GM12878 (cell line): ENCODE measurements around the gene COL1A1. TPM values are rescaled to one million over a fixed set of nuclear protein-coding genes. Genes with fewer than 3 reads are reported as not detected.
A peak's percentile ranks its signal among the peaks of the same experiment; 100 is the strongest.

Experiments used
- BCL3 ChIP-seq: IDR thresholded peaks from 2 replicates; pipeline ENCODE4 v1.6.1; 2011; ENCODE audit warnings: borderline replicate concordance, low read depth, mild to moderate bottlenecking, moderate library complexity, low read length; ENCODE audit not compliant: insufficient read depth, poor library complexity, severe bottlenecking
- ELK1 ChIP-seq: IDR thresholded peaks from 2 replicates; pipeline ENCODE4 v1.6.1; 2012; ENCODE audit warnings: low read depth, low read length, improper control_type of control experiment
- FOS ChIP-seq: IDR thresholded peaks from 3 replicates; pipeline ENCODE4 v1.6.1; 2011; ENCODE audit warnings: borderline replicate concordance; ENCODE audit not compliant: insufficient read length; ENCODE audit errors: extremely low read depth
- FOXM1 ChIP-seq: IDR thresholded peaks from 2 replicates; pipeline ENCODE4 v1.6.1; 2012; ENCODE audit warnings: low read depth, mild to moderate bottlenecking, inconsistent platforms, low read length, moderate library complexity
- HDGF ChIP-seq: fragments of 450-650 bp; IDR thresholded peaks from 2 replicates; pipeline ENCODE4 v1.6.1; 2016; ENCODE audit warnings: antibody characterized with exemption
- MYC ChIP-seq: IDR thresholded peaks from 2 replicates; pipeline ENCODE4 v1.6.1; 2011; ENCODE audit warnings: mild to moderate bottlenecking, low read length, moderate library complexity, inconsistent platforms; ENCODE audit not compliant: insufficient read depth, insufficient replicate concordance, insufficient read length, severe bottlenecking
- NR2F1 ChIP-seq: fragments of 450-650 bp; conservative IDR thresholded peaks from 2 replicates; pipeline ENCODE4 v1.6.1; 2017; ENCODE audit warnings: mild to moderate bottlenecking
- SIN3A ChIP-seq: IDR thresholded peaks from 2 replicates; pipeline ENCODE4 v1.6.1; 2012; ENCODE audit warnings: low read depth, low read length, improper control_type of control experiment
- ZNF207 ChIP-seq: fragments of 450-650 bp; IDR thresholded peaks from 2 replicates; pipeline ENCODE4 v1.6.1; 2014; ENCODE audit warnings: antibody characterized with exemption, mild to moderate bottlenecking, borderline replicate concordance
- ZZZ3 ChIP-seq: IDR thresholded peaks from 2 replicates; pipeline ENCODE4 v1.6.1; 2011; ENCODE audit warnings: low read depth; ENCODE audit not compliant: control insufficient read depth, insufficient read length
- polyA plus RNA-seq, 11 experiments: library from polyadenylated mRNA; depleted of rRNA in 4 of 11; unstranded in 6 of 11; stranded (reverse) in 5 of 11; fragments of >200 nt; fragmentation: Nextera tagmentation in 4 of 11; fragmentation: Illumina TruSeq in 1 of 11; extraction: Ambion mirVana in 4 of 11; extraction: Trizol in 1 of 11; gene quantifications; 1 replicate in 1 of 11; 2 replicates in 10 of 11; pipeline versions ENCODE4 v1.2.1 to v1.2.3, GENCODE V29; 2011 to 2016; ENCODE audit warnings: inconsistent platforms in 2 of 11, missing spikeins in 2 of 11, low read depth in 1 of 11
- total RNA-seq, 4 experiments: library from RNA; depleted of rRNA in 3 of 4; stranded (reverse); fragments of >200 nt in 3 of 4; fragmentation: Illumina TruSeq in 1 of 4; extraction: Trizol in 1 of 4; gene quantifications; 2 replicates each; pipeline versions ENCODE4 v1.2.1 to v1.2.3, GENCODE V29; 2013 to 2021

COL1A1 gene
- total and polyA plus RNA-seq, 10 of the 15 experiments (the other 5 are each of a cell fraction or from before 2014, with no cell fraction given), result 0.18 to 7.7 (median 2.3) TPM

- peak; percentile 86 for TF ChIP-seq HDGF
- TF ChIP-seq SIN3A, result peak; percentile 31; the same call in 1 of the 2 replicates
- no peak for TF ChIP-seq ZZZ3
- peak; percentile 95 for TF ChIP-seq NR2F1
- TF ChIP-seq FOXM1, result no peak
- TF ChIP-seq BCL3, result no peak
- TF ChIP-seq ELK1, result peak; percentile 62; the same call in 1 of the 2 replicates
- TF ChIP-seq MYC, result peak; percentile 37
- peak; percentile 68; the same call in 1 of the 2 replicates for TF ChIP-seq ZNF207
- peak; percentile 11 for TF ChIP-seq FOS
These were observed 50.1 kb downstream of the COL1A1 start (continued) for GRCh38 chr17:50151041-50151936.
